HG03520 (cell line): Measurements from ENCODE around the gene CREBZF.
"Not testable (repeated sequence)": the region's sequence is repeated elsewhere in the genome, so short reads cannot be mapped to it uniquely, and the experiment has no call there.

Experiments
- ATAC-seq: cut with Tn5 transposase; IDR thresholded peaks from one replicate; pipeline ENCODE4 v1.9.1; 2021; ENCODE audit warnings: mild to moderate bottlenecking, moderate library complexity; ENCODE audit not compliant: unreplicated experiment

CREBZF gene

DNA sequence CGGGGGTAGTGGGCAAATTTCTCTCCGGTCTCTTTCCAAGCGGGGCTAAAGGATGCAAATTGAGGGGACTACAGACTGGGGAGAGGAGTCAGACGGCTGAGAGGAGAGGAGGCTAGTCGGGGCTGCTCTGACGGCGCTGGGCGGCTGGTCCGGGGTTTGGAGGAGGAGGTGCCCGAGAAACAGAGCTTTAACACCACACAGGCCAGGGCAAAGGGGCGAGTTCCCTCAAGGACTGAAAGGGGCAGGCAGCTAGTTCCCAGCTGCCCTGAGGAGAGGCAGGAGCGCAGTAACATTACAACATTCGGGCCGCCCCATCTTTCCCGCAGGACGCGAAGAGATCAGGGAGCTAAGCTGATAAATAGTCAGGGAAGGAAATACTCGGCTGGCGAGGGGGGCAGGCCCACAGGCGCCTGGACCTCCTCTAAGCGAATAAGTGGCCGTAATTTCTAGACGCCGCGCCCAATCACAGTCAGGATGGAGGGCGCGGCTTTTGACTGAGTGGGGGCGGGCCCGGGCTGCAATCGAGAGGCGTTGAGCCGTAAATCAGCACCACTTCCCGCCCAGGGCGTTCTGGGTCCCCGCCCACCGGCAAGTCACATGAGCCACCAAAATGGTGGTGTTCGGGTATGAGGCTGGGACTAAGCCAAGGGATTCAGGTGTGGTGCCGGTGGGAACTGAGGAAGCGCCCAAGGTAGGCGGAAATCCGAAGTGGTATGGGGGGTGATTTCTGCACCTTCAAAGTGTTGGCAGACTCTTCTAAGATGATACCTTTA, 36.7 kb downstream of the CREBZF start, which contains the start of gene TMEM126B:
TSS of gene TMEM126B (plus strand) at position 596 of the 773 bp plus-strand sequence. CDS start at position 611, 15 bp downstream.
- peak; percentile 99 for ATAC-seq

DNA sequence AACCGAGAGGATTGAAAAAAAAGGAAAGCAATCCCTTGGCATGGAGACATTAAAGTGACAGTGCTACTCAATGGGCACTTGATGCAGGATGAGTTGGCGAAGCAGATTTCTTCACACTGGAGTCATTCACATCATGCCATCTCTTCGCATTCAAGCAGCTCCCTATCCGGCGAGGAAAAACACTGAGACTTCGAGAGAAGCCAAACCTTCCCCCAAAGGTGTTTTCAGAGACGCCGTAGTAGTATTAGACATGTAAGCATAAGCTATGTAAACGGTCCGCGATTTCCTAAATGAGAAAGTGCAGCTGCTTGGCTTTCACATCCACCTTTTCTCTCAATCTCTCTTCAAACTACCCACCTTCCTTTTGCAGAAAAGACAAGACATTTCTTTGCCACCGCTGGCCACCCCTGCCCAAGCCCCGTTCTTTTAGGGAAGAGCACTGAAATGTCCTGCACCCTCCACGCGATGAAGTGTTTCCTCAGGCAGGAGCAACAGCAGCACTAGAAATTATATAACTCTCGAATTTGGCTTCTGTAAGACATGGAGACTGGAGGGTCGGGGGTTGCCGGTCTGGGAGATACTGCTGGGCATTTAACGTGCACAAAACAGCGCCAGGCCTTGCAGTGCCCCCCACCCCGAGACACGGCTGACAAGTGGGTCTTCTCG, 37.5 kb downstream of the CREBZF start, which contains the start of gene DLG2:
TSS of gene DLG2 (minus strand) at position 13 of the 666 bp plus-strand sequence.
- ATAC-seq: no peak

DNA sequence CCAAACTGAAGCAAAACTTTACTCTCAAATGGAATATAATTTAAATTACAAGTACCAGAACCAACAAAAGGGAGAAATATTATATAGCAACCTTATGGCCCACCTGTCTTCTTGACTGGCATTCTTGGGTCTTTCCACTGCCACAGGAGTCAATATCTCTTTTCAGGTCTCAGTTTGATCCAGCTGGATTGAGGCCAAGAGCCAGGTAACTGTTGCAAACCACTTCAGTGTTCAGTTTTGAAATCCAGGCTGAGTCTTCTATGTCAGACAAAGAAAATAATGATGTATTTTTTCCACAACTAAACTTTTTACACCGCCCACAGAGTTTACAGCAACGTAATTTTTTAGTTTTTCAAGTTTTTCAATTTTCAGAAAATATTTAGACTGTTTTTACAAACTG, 38.4 kb downstream of the CREBZF start:
- no peak for ATAC-seq

DNA sequence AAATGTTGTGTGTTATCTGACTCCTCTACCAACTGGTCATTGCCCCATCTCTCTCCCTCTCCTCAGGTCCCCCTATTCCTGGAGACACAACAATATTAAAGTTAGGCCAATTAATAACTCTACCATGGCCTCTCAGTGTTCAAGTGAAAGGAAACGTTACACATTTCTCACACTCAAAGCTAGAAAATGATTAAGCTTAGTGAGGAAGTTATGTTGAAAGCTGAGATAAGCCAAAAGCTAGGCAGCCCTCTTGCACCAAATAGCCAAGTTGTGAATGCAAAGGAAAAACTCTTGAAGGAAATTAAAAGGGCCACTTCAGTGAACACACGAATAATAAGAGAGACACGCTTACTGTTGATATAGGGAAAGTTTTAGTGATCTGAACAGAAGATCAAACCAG, 44.7 kb downstream of the CREBZF start:
- no peak for ATAC-seq

DNA sequence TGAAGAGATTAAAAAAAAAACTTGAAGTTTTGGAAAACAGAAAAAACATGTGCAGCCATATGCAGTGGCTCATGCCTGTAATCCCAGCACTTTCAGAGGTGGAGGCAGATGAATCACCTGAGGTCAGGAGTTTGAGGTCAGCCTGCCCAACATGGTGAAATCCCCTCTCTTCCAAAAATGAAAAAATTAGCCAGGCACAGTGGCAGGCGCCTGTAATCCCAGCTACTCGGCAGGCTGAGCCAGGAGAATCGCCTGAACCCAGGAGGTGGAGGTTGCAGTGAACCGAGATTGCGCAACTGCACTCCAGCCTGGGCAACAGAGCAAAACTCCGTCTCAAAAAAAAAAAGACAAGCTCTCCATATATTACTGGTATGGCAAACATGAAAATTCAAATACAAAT, 45.4 kb downstream of the CREBZF start:
- ATAC-seq: no peak

DNA sequence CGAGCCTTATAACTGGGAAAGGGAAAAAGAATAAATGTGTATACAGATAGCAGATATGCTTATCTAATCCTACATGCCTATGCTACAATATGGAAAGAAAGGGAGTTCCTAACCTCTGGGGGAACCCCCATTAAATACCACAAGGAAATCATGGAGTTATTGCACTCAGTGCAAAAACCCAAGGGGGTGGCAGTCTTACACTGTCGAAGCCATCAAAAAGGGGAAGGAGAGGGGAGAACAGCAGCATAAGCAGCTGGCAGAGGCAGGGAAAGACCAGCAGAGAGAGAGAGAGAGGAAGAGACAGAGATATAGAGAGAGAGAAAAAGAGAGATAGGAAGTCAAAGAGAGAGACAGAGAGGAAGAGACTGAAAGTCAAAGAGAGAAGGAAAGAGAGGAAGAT, 53.3 kb downstream of the CREBZF start:
- not testable (repeated sequence) for ATAC-seq
